Calu3 (cell line): ENCODE data around the gene RIN3. TPM values are rescaled to one million over a fixed set of nuclear protein-coding genes. Genes with fewer than 3 reads are reported as not detected.

Source experiments
- BruUV-seq: library from RNA; stranded (reverse); fragments of 400-500 nt; replicated peaks from 2 replicates; lab custom pipeline; 2021; lab: Mats Ljungman, UMichigan
- CTCF ChIA-PET: fragments of 300-600 bp; sonication (Branson Sonifier 250); formaldehyde crosslinking; loops from one replicate; lab custom pipeline; 2022; ENCODE audit warnings: antibody characterized with exemption; lab: Charles Lee
- DNase-seq: peaks from one replicate; pipeline ENCODE4 v3.0.0; 2022
- H3K27ac Mint-ChIP-seq: one replicate; pipeline ENCODE4 v1.8.0; 2022; ENCODE audit warnings: mixed read lengths; ENCODE audit not compliant: unreplicated experiment
- H3K27me3 Mint-ChIP-seq: one replicate; pipeline ENCODE4 v1.8.0; 2022; ENCODE audit warnings: mixed read lengths; ENCODE audit not compliant: unreplicated experiment
- H3K36me3 Mint-ChIP-seq: one replicate; pipeline ENCODE4 v1.8.0; 2022; ENCODE audit warnings: mild to moderate bottlenecking, moderate library complexity, mixed read lengths; ENCODE audit not compliant: insufficient read depth, unreplicated experiment
- H3K4me1 Mint-ChIP-seq: one replicate; pipeline ENCODE4 v1.8.0; 2022; ENCODE audit warnings: mild to moderate bottlenecking, low read depth, mixed read lengths; ENCODE audit not compliant: unreplicated experiment
- H3K4me3 Mint-ChIP-seq: one replicate; pipeline ENCODE4 v1.8.0; 2022; ENCODE audit warnings: mild to moderate bottlenecking, low read depth, moderate library complexity, mixed read lengths; ENCODE audit not compliant: unreplicated experiment
- H3K9me3 Mint-ChIP-seq: one replicate; pipeline ENCODE4 v1.8.0; 2022; ENCODE audit warnings: low read depth, mixed read lengths; ENCODE audit not compliant: unreplicated experiment
- CTCF ChIP-seq: fragments of 200-600 bp; IDR thresholded peaks from one replicate; pipeline ENCODE4 v1.8.0; 2022; ENCODE audit warnings: antibody characterized with exemption; ENCODE audit not compliant: unreplicated experiment
- intact Hi-C: fragments of 100-400 bp; cut with micrococcal nuclease; formaldehyde crosslinking; loops from one replicate; pipeline ENCODE4 v1.10.0; 2022; ENCODE audit not compliant: unreplicated experiment
- total RNA-seq: library from RNA; stranded (reverse); gene quantifications from 2 replicates; pipeline ENCODE4 v1.2.3, GENCODE V29; 2022

The RIN3 gene
- total RNA-seq, 1 experiment from 2014 or later, result 13.8 TPM

GRCh38 chr14:92663049-92663448, 149.5 kb downstream of the RIN3 start:
- no peak overlapping the region for H3K27ac Mint-ChIP-seq
- no peak for TF ChIP-seq CTCF
- H3K4me3 Mint-ChIP-seq, result no peak overlapping the region
- BruUV-seq, result no TSS peak
- no peaks in the 10 kb centered on the region for H3K9me3 Mint-ChIP-seq
- no peak for DNase-seq
- intact Hi-C loops, result no loop called here
- no peaks in the 10 kb centered on the region for H3K36me3 Mint-ChIP-seq
- H3K4me1 Mint-ChIP-seq, result no peaks in the 10 kb centered on the region
- CTCF ChIA-PET, result no interaction called here
- H3K27me3 Mint-ChIP-seq, result no peaks in the 10 kb centered on the region

GRCh38 chr14:92665661-92666110, 152.1 kb downstream of the RIN3 start:
- Mint-ChIP-seq H3K4me3 (no peak overlapping the region), H3K36me3 (no peaks in the 10 kb centered on the region), H3K27me3 (no peaks in the 10 kb centered on the region), H3K4me1 (no peaks in the 10 kb centered on the region), H3K9me3 (no peaks in the 10 kb centered on the region), H3K27ac (no peak overlapping the region)
- CTCF ChIA-PET, result no interaction called here
- intact Hi-C loops, result no loop called here
- BruUV-seq, result no TSS peak
- DNase-seq, result no peak
- no peak for TF ChIP-seq CTCF

- Mint-ChIP-seq H3K9me3 (no peaks in the 10 kb centered on the region), H3K36me3 (no peaks in the 10 kb centered on the region), H3K4me1 (no peaks in the 10 kb centered on the region), H3K27me3 (no peaks in the 10 kb centered on the region), H3K27ac (no peak overlapping the region), H3K4me3 (no peak overlapping the region)
- CTCF ChIA-PET, result no interaction called here
- intact Hi-C loops, result no loop called here
- no peak for TF ChIP-seq CTCF
- BruUV-seq, result no TSS peak
- DNase-seq, result no peak
Measured at GRCh38 chr14:92666251-92666650, 152.7 kb downstream of the RIN3 start.

- Mint-ChIP-seq H3K27me3 (no peaks in the 10 kb centered on the region), H3K27ac (no peak overlapping the region), H3K4me3 (no peak overlapping the region), H3K9me3 (no peaks in the 10 kb centered on the region), H3K4me1 (no peaks in the 10 kb centered on the region), H3K36me3 (no peaks in the 10 kb centered on the region)
- no TSS peak for BruUV-seq
- intact Hi-C loops, result no loop called here
- CTCF ChIA-PET, result no interaction called here
- DNase-seq, result no peak
- no peak for TF ChIP-seq CTCF
Measured at GRCh38 chr14:92668276-92668973, 154.8 kb downstream of the RIN3 start.
